PFSK-1 (cell line): ENCODE results near the gene GMPS.

Source experiments
- FOXP2 ChIP-seq: optimal IDR thresholded peaks from 2 replicates; pipeline ENCODE3; 2011; ENCODE audit warnings: borderline replicate concordance, control low read depth, inconsistent platforms; ENCODE audit not compliant: insufficient read depth; ENCODE audit errors: extremely low read length, extremely low read depth
- POLR2AphosphoS5 ChIP-seq: IDR thresholded peaks from 2 replicates; pipeline ENCODE4 v1.6.1; 2012; ENCODE audit warnings: low read depth, mild to moderate bottlenecking, control low read depth, low read length, moderate library complexity
- SIN3A ChIP-seq: IDR thresholded peaks from 2 replicates; pipeline ENCODE4 v1.6.1; 2012; ENCODE audit warnings: mild to moderate bottlenecking, low read length, moderate library complexity, borderline replicate concordance; ENCODE audit not compliant: insufficient read depth
- TAF1 ChIP-seq: IDR thresholded peaks from 2 replicates; pipeline ENCODE4 v1.6.1; 2012; ENCODE audit warnings: low read length, control low read depth, borderline replicate concordance; ENCODE audit not compliant: insufficient read depth
- TF ChIP-seq, protein P1 (sequence below), 2 experiments: IDR thresholded peaks; 2 replicates each; pipeline versions ENCODE4 v1.6.1 to v1.8.0; 2011 to 2012; ENCODE audit warnings: low read depth in 2 of 2, low read length in 2 of 2, control low read depth in 1 of 2, inconsistent platforms in 1 of 2, mild to moderate bottlenecking in 1 of 2, moderate library complexity in 1 of 2; ENCODE audit not compliant: insufficient read depth in 1 of 2

The GMPS gene

DNA sequence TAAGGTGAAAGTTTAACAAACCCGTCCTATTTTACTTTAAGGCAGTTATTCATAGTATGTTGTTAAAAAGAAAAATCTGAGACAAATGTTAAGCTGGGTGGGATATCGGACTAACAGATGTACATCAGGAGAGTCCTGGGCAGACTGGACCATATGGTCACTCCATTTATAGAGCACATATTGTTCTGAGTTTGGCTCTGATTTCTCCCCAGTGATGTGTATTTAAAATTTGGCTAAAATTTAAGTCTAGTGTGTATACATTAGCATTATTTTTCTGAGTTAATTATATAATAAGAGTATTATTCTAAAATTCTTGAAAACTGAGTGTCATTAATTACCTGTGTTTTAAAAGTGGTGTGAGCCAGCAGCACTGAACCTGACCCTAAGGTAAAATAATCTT lies 6.1 kb downstream of the GMPS start:
- TF ChIP-seq, protein P1, sequence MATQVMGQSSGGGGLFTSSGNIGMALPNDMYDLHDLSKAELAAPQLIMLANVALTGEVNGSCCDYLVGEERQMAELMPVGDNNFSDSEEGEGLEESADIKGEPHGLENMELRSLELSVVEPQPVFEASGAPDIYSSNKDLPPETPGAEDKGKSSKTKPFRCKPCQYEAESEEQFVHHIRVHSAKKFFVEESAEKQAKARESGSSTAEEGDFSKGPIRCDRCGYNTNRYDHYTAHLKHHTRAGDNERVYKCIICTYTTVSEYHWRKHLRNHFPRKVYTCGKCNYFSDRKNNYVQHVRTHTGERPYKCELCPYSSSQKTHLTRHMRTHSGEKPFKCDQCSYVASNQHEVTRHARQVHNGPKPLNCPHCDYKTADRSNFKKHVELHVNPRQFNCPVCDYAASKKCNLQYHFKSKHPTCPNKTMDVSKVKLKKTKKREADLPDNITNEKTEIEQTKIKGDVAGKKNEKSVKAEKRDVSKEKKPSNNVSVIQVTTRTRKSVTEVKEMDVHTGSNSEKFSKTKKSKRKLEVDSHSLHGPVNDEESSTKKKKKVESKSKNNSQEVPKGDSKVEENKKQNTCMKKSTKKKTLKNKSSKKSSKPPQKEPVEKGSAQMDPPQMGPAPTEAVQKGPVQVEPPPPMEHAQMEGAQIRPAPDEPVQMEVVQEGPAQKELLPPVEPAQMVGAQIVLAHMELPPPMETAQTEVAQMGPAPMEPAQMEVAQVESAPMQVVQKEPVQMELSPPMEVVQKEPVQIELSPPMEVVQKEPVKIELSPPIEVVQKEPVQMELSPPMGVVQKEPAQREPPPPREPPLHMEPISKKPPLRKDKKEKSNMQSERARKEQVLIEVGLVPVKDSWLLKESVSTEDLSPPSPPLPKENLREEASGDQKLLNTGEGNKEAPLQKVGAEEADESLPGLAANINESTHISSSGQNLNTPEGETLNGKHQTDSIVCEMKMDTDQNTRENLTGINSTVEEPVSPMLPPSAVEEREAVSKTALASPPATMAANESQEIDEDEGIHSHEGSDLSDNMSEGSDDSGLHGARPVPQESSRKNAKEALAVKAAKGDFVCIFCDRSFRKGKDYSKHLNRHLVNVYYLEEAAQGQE (IDR thresholded peaks at IDR 0.05; ENCODE audit: insufficient read depth in 1 of 2, low read depth in 2 of 2, low read length in 2 of 2): no peak
- TF ChIP-seq SIN3A: no peak
- TF ChIP-seq POLR2AphosphoS5: no peak

GRCh38 chr3:155880286-155880685 lies 9.8 kb downstream of the GMPS start:
- TF ChIP-seq, protein P1 (IDR thresholded peaks at IDR 0.05; ENCODE audit: insufficient read depth in 1 of 2, low read depth in 2 of 2, low read length in 2 of 2): no peak

GRCh38 chr3:155884292-155884691 lies 13.8 kb downstream of the GMPS start:
- TF ChIP-seq TAF1: no peak

GRCh38 chr3:155885292-155885691 lies 14.8 kb downstream of the GMPS start:
- TF ChIP-seq POLR2AphosphoS5 (no peak), FOXP2 (no peak), SIN3A (no peak), TAF1 (no peak)
- TF ChIP-seq, protein P1 (IDR thresholded peaks at IDR 0.05; ENCODE audit: insufficient read depth in 1 of 2, low read depth in 2 of 2, low read length in 2 of 2): no peak

GRCh38 chr3:155886915-155887314 lies 16.5 kb downstream of the GMPS start:
- TF ChIP-seq POLR2AphosphoS5: no peak
- no peak for TF ChIP-seq FOXP2
- TF ChIP-seq SIN3A: no peak

- TF ChIP-seq, protein P1 (IDR thresholded peaks at IDR 0.05; ENCODE audit: insufficient read depth in 1 of 2, low read depth in 2 of 2, low read length in 2 of 2): no peak
- TF ChIP-seq FOXP2 (no peak), TAF1 (no peak), POLR2AphosphoS5 (no peak), SIN3A (no peak)
These were observed 18.8 kb downstream of the GMPS start for GRCh38 chr3:155889212-155889611.
